GM21515 (cell line): ENCODE data around the gene LPCAT2.

Source experiments
- ATAC-seq: cut with Tn5 transposase; IDR thresholded peaks from one replicate; pipeline ENCODE4 v1.9.1; 2021; ENCODE audit not compliant: unreplicated experiment

The LPCAT2 gene

GRCh38 chr16:55502801-55503366, 6.0 kb upstream of the LPCAT2 start:
- ATAC-seq: no peak

DNA sequence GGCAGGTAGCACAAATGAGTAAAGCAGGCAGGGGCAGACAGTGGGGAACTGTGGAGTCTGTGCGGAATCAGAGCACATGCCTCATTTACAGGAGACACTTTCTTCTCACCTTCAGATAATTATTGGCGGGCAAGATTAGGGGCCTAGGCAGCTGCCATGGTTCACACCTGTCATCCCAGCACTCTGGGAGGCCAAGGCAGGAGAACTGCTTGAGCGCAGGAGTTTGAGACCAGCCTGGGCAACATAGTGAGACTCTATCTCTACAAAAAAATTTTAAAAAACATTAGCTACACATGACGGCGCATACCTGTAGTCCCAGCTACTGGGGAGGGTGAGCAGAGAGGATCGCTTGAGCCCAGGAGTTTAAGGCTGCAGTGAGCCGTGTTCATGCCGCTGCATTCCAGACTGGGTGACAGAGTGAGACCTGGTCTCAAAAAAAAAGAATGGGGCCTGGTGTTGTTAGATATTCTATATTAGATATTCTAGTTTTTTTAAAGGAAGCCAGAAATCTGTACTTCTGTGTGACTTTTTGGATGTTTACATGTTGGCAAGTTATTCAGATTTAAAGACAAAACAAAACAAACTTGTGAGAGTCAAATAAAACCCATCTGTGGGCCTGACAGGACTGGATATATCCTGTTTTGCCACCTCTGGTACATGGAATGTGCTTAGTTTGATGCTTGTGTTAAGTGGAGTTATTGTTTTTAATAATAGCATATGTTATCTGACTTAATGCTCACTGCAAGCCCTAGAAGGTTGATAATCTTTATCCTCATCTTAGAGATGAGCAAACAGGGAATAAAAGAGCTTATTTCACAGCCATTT, 4.9 kb upstream of the LPCAT2 start:
- ATAC-seq: no peak

- no peak for ATAC-seq
Observed at GRCh38 chr16:55505333-55506015, 3.4 kb upstream of the LPCAT2 start.

DNA sequence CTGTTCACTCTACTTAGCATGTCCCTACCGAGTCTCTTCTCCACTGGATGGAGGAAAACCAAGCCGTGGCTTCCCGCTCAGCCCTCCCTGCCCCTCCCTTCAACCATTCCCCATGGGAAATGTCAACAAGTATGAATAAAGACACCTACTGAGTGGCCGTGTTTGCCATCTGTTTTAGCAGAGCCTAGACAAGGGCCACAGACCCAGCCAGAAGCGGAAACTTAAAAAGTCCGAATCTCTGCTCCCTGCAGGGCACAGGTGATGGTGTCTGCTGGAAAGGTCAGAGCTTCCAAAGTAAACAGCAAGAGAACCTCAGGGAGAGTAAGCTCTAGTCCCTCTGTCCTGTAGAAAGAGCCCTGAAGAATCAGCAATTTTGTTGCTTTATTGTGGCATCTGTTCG, 2.8 kb upstream of the LPCAT2 start:
- no peak for ATAC-seq

- no peak for ATAC-seq
Observed at GRCh38 chr16:55506708-55507107, 2.2 kb upstream of the LPCAT2 start.

- ATAC-seq: no peak
Observed at GRCh38 chr16:55508271-55508921, 476 bp upstream of the LPCAT2 start.

- no peak for ATAC-seq
Observed at GRCh38 chr16:55510185-55510805, 1.4 kb downstream of the LPCAT2 start.

GRCh38 chr16:55512941-55513340, 4.1 kb downstream of the LPCAT2 start:
- ATAC-seq: no peak

GRCh38 chr16:55513616-55514015, 4.7 kb downstream of the LPCAT2 start:
- ATAC-seq: no peak

DNA sequence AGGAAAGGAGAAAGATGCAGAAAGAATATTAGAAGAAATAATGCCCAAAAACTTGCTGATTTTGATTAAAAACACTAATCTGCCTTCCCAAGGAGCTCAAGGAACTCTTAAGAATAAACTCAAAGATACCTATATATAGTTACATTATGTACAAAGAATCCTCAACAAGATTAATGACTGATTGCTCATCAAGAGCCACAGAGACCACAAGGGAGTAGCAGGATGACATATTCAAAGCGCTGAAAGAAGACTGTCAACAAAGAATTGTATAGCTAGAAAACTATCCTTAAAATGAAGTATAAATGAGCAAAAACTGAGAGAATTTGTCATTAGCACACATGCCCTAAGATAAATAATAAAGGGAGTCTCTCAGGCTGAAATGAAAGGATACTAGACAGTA, 6.2 kb downstream of the LPCAT2 start:
- ATAC-seq: no peak

- ATAC-seq: no peak
Observed at GRCh38 chr16:55521792-55522191, 12.9 kb downstream of the LPCAT2 start.

DNA sequence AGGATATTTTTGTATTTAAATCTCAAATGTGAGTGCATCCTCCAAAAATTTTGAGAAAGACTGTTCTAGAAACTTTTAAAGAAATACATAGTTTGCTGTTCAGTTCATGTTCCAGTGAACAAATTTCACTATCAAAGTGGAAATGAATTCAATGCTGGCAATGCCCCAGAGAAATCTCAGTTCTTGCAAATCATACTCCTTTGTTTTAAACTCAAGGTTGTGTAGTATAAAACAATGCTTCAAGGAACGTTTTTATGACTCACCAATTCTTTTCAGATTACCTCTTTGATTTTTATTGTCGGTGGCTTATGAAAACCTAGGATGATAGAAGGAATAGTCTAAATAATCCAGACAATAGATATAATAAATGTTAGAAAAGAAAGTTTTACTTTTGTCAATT, 17.6 kb downstream of the LPCAT2 start:
- ATAC-seq: no peak

GRCh38 chr16:55527885-55528284, 19.0 kb downstream of the LPCAT2 start:
- ATAC-seq: no peak

DNA sequence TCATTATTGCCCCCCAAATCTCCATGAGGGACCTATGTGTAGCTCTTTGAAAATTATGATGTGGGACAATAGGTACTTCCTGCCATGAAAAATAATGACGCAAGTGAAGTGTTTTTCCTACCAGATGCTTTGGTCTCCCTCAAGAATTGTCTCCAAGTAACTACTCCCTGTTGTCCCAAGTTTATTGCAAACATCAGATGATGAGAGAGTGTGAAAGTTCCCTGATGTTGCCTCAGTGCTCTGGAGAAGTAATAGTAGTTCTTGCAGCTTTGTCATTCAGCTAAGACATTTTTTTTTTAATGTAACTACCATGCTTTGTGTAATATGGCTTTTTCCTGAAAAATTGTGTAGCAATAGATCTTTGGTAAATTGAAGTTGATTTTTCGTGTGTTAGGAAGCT, 20.1 kb downstream of the LPCAT2 start:
- ATAC-seq: no peak

DNA sequence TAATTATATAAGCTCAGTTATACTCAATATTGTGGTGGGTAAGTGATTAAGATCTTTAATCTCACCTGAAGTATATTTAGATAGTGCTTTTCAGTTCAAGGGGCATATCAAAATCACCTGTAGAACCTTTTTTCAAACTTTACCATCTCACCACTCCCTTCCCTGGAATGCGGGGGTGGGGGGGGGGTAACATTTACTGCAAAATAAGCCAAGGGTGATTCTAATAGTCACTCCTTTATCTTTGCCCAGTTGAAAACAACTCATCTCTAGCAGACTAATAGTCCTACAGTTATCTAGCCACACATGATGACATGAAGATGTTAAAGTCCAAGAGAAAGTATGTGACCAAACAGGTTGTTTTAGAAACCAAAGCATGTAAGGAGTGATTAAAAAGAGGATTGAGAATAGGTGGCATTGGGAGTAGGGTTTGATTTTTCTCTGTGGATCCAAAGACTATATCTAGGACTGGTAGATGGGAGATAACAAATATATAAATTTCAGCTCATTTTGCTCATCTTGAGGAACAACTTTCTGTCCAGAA, 21.5 kb downstream of the LPCAT2 start:
- ATAC-seq: no peak

DNA sequence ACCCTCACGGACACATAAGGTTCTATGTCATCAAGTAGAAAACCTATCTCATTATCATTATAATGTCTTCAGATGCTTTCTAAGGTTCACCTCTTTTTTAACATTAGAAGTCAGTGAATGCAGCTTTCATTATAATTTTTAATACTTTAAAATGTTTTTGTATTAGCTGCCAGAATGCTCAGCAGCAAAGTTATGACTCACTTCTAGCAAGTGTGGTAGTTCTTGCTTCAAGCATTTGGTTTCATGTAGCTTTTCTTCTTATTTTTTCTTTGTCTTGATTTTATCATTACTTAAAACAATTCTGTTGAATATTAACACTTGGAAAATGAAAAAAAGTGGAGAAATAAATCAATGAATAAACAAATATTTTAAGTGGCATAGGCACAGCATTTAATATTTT, 23.4 kb downstream of the LPCAT2 start:
- ATAC-seq: no peak

- no peak for ATAC-seq
Observed at GRCh38 chr16:55534756-55535155, 25.9 kb downstream of the LPCAT2 start.

DNA sequence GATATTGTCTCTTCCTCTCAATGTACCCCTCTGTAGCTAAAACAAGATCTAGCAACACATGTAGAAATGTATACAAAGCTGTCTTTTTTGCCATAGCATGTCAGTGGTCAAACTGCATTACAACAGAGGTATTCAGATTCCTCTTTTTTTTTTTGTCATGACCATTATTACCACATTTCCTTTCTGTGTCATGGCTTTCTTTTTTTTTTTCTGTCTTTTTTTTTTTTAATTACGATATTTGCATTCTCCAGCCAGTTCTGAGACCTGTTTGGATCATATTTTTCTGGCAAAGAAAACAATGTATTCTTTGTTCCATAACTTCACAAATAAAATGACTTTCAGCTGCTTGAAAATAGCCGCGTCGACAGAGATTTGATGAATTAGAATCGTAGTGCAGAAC, 30.2 kb downstream of the LPCAT2 start:
- no peak for ATAC-seq

DNA sequence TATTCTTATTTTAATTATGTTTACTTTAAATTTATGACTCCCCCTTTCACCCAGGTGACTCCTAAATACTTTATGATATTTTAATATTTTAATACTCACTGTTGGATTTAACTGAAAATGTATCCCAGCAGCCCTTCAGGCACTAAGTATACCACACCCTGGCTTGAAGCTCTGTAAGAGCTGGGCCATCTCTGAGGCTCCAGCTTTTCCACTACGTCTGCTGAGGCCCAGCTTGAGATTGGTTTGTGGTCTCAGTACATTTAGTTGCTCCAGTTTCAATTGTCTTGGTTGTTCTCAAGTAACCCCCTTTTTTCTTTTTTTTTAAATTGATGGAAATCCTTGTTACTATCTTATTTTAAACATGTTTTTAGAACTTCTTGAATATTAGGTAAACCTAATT, 30.6 kb downstream of the LPCAT2 start:
- no peak for ATAC-seq

DNA sequence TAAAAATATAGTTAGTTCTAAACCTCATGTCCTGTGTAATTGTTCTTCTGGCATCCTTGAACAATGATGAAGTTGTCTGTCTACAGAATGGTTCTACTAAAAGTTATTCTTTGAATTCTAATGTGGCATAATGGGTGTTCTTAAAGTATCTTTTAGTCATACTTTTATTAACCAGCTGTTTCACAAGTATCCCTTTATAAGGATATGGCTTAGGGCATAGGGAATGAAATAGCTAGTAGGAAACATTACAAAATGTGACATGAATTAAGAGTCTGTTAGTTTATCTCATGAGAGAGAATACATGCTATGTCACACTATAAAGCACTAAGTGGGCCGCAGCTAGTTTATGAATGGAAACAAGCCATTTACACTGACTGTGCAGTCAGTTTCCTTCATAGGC, 31.3 kb downstream of the LPCAT2 start:
- no peak for ATAC-seq

DNA sequence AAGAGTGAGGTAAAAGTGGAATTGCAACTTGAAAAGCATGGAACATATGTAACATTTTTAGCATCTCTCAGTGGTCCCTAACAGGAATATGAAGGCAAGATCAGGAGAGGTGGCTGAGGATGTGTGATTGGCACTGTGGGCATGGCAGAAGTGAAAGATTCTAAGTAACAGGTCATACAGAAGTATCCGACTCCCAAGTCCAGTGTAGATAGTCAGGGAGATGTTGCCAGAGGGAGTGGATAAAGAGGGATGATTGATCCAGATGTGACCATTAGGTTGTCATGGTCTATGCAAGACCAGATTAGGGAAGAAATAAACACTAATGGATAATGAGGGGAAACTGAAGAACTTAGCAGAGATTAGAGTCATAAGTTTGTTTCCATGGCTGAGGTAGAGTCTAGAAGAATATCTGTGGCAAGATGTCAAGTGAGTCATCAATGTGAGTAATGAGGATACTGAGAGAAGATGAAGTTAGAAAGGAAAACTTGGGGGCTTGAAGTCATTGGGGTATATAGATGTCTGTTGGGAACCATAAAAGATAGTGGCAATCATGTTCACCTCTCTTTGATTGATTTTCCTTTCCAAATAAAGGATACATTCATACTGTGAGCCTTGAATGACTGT, 33.7 kb downstream of the LPCAT2 start:
- ATAC-seq: no peak
